AG10803 (cell line): ENCODE data around the gene GPATCH1.

Experiments used
- DNase-seq: peaks from one replicate; pipeline ENCODE4 v3.0.0; 2010; ENCODE audit warnings: low read depth
- H3K4me3 ChIP-seq: 2 replicates; pipeline ENCODE4 v1.5.1; 2011; ENCODE audit warnings: mild to moderate bottlenecking, low read length, control low read depth
- TF ChIP-seq, protein P1 (sequence below): conservative IDR thresholded peaks from 2 replicates; pipeline ENCODE4 v1.5.1; 2011; ENCODE audit warnings: mild to moderate bottlenecking, low read length, control low read depth, inconsistent platforms

Gene GPATCH1

DNA sequence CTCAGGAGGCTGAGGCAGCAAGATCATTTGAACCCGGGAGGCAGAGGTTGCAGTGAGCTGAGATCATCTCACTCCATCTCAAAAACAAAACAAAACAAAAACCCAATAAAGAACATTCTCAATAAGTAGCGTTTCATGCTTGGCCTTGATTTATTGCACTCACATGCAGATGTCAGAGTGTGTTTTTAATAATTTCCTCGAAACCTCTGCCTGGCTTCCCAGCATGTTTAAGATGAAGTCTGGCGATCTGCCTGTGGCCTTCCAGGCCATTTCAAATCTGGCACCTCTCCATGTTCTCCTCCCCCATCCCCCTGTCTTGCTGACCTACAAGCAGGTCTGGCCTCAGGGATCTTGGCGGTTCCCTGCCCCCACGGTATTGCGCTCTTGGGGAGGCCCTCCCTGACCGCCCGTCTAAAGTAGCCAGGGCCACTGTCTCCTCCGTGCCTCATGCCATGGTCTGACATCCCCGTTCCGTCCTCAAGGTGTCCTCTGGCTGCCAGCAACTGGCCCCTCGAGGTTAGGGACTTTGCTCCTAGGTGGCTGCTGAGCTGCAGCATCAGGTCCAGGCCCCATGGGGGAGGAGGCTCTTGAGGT, 52.6 kb downstream of the GPATCH1 start:
- peak; percentile 31 for DNase-seq
- no peak overlapping the region for H3K4me3 ChIP-seq
- TF ChIP-seq, protein P1, sequence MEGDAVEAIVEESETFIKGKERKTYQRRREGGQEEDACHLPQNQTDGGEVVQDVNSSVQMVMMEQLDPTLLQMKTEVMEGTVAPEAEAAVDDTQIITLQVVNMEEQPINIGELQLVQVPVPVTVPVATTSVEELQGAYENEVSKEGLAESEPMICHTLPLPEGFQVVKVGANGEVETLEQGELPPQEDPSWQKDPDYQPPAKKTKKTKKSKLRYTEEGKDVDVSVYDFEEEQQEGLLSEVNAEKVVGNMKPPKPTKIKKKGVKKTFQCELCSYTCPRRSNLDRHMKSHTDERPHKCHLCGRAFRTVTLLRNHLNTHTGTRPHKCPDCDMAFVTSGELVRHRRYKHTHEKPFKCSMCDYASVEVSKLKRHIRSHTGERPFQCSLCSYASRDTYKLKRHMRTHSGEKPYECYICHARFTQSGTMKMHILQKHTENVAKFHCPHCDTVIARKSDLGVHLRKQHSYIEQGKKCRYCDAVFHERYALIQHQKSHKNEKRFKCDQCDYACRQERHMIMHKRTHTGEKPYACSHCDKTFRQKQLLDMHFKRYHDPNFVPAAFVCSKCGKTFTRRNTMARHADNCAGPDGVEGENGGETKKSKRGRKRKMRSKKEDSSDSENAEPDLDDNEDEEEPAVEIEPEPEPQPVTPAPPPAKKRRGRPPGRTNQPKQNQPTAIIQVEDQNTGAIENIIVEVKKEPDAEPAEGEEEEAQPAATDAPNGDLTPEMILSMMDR: no peak

DNA sequence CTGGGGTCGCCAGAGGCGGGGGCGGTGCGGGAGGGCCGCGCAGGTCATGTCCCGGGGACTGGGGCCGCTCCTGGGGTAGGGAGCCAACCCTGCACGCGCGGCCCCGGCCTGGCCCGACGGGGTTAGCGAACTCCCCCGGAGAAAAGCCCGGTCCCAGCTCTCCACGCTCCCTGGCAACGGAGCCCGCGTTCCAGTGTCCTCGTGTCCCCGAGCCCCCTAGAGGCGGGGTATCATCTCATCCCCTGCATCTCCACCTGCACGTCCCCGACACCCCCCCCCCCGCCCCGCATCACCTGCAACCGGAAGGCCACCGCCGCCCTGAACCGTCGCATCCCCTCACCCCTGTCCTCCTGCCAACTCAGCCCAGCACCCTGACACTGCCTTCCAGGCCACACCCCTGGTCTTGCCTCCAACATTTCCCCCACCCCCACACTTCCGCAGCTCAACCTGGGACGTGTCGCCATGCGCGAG, 53.6 kb downstream of the GPATCH1 start:
- TF ChIP-seq, protein P1: no peak
- no peak overlapping the region for H3K4me3 ChIP-seq
- no peak for DNase-seq

DNA sequence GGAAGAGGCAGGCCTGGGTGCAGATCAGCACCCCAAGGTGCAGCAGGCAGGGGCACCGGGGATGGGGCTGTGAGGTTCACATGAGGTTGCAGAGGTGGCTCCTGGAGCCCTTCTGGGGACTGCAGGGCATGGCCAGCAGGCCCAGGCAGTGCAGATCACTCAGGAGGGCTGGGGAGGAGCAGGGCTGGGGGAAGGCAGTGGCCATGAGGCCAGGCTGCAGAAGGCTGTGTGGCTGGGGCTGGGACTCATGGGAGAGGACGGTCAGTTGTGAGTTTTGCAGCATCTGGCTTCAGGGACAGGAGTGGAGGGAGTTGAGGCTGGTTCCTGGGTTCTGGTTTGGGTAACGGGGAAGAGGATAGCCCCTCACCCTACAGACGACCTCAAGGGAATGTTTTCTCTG, 58.2 kb downstream of the GPATCH1 start:
- H3K4me3 ChIP-seq: no peak overlapping the region
- DNase-seq: no peak
- TF ChIP-seq, protein P1: no peak

DNA sequence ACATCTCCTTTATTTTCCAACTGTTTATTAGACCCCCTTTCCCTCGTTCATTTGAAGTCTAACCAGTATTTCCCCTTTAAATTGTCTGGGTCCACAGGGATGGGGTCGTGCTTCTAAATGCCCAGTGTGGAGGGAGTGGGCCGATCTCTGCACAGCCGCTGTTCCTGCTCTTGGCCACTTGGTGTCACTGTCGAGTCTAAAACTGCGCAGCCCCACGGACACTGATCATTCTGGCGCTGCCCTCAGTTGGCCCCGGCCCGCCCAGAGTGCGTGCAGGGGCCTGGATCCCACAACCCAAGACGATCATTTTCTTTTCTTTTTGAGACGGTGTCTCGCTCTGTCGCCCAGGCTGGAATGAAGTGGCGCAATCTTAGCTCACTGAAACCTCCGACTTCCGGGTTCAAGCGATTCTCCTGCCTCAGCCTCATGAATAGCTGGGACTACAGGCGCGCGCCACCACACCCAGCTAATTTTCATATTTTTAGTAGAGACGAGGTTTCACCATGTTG, 63.0 kb downstream of the GPATCH1 start:
- DNase-seq: peak; percentile 38
- H3K4me3 ChIP-seq: no peak overlapping the region
- TF ChIP-seq, protein P1: peak; percentile 96

DNA sequence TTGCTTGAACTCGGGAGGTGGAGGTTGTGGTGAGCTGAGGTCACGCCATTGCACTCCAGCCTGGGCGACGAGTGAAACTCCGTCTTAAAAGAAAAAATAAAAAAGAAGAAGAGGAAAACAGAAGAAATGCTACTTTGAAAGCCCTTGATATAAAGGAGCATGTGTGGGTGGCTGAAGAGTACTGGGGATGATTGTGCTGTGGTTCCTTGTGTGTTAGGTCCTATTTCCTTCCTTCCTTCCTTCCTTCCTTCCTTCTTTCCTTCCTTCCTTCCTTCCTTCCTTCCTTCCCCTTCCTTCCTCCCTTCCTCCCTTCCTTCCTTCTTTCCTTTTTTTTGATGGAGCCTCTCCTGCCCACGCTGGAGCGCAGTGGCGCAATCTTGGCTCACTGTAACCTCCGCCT, 65.2 kb downstream of the GPATCH1 start:
- no peak overlapping the region for H3K4me3 ChIP-seq
- TF ChIP-seq, protein P1: no peak
- DNase-seq: no peak

DNA sequence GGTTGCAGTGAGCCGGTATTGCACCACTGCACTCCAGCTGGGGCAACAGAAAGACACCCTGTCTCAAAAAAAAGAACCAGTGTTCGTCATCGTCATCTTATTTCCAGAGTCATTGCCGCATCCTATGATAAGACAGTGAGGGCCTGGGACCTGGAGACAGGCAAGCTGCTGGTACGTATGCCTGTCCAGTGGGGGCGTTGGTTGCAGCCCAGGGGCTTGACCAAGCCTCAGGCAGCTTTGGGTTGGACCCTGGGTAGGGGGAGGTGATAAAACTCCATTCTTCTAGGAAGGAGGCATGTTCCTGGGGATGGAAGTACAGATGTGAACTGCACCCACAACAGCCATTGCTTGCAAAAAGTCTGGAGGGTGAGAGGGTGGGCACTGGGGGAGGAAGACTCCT, 66.6 kb downstream of the GPATCH1 start:
- H3K4me3 ChIP-seq: no peak overlapping the region
- TF ChIP-seq, protein P1: no peak
- DNase-seq: no peak

DNA sequence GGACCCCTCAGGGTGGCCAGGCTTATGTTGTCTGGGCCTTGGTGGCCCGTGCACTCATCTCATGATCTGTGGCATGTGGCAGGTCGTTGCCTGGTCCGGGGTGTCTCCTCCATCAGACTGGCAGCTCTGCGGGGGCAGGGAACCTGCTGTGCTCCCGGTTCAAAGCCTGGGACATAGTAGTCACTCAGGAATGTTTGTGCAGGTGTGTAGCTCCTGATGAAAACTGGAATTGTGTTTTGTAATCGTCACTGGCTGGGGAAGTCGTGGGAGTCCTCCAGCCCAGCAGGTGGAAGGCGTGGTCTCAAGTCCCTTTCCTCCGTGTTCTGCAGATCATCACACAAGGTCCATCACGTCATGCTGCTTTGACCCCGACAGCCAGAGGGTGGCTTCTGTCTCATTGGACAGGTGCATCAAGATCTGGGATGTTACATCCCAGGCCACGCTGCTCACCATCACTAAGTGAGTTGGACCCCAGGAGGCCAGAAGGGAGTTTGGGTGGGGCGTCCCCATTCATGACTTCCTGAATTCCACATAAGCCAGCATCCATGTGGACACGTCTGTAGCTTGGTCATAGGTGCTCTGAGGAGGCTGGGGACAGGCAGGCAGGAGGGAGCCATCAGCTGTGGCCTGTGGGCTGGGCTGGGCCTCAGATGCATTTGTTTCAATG, 70.0 kb downstream of the GPATCH1 start:
- no peak for DNase-seq
- H3K4me3 ChIP-seq: no peak overlapping the region
- TF ChIP-seq, protein P1: no peak
